ENCODE measurements around the gene PLD2.

The PLD2 gene

DNA sequence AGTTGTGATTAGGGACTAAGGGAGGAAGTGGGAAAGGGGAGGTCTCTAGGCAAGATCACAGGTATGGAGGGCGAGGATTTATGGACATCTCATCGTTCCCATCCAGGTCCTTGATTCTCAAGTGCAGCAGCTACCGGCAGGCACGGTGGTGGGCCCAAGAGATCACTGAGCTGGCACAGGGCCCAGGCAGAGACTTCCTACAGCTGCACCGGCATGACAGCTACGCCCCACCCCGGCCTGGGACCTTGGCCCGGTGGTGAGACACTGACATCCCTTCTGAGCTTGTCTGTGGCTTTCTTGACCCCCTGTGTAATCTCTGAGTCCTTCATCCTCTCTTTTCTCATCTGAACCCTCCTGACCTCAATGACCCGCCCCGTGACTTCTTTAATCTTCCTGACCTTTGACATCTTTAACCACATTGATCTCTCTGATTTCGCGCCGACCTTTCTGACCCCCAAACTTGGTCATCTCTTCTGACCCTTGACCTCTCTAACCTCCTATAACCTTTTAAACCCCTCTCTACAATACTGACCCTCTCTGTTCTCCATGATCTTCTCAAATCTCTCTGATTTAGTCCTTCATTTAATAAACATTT is 3.8 kb downstream of the PLD2 start:
- POLR2A ChIA-PET = interaction anchor here (1.2 kb wide), 1 partner anchor 21 kb away, joined by 4 read pairs; no protein-coding TSS in a partner anchor
- H3K36me3 ChIP-seq (ENCODE audit: control insufficient read depth in 2 of 2, insufficient read depth in 1 of 2, low read length in 2 of 2) = peaks cover 0 to 43% of the 10 kb centered on the region in 2 experiments; a peak in 2 of 3 replicates
- H3K4me1 ChIP-seq (ENCODE audit: control insufficient read depth, insufficient read depth, low read length) = no peaks in the 10 kb centered on the region
- no peak overlapping the region for H3K4me3 ChIP-seq (ENCODE audit: low read depth, low read length)
- CTCF ChIA-PET = interaction anchor here (0.6 to 1.2 kb wide), 2 partner anchors 18 to 21 kb away, joined by 5 to 6 read pairs; no protein-coding TSS in a partner anchor
- peak; percentile 98 for TF ChIP-seq BCL11B (tag by site-specific recombination; IDR thresholded peaks at IDR 0.05; ENCODE audit: low read depth)
- peak; percentile 96 for TF ChIP-seq BCL11A (tag by site-specific recombination; IDR thresholded peaks at IDR 0.05; ENCODE audit: low read depth)
- TF ChIP-seq ZNF404 (tag by site-specific recombination; IDR thresholded peaks at IDR 0.05) = no peak
- no peak overlapping the region for H3K27ac ChIP-seq (ENCODE audit: extremely low read depth, low read depth, low read length)
- no peaks in the 10 kb centered on the region for H3K9me3 ChIP-seq (ENCODE audit: control insufficient read depth, insufficient read depth, low read depth, low read length)

DNA sequence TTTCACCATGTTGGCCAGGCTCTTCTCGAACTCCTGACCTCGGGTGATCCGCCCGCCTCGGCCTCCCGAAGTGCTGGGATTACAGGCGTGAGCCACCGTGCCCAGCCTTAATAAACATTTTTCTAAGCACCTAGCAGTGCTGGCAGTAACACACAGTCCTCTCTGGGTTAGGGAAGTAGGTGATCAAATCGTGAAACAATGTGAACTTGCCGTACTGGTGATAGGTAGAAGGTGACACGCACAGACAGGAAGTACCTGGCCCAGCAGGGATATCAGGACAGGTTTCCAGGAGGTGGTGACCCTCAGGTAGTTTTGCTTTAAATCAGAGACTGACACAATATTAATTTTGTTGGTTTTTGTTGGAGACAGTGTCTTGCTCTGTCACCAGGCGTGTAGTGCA is 4.5 kb downstream of the PLD2 start:
- Histone ChIP-seq H3K36me3 (ENCODE audit: control insufficient read depth in 2 of 2, insufficient read depth in 1 of 2, low read length in 2 of 2) (peaks cover 0 to 49% of the 10 kb centered on the region in 2 experiments; a peak in 2 of 3 replicates), H3K9me3 (ENCODE audit: control insufficient read depth, insufficient read depth, low read depth, low read length) (no peaks in the 10 kb centered on the region), H3K4me1 (ENCODE audit: control insufficient read depth, insufficient read depth, low read length) (no peaks in the 10 kb centered on the region), H3K4me3 (ENCODE audit: low read depth, low read length) (no peak overlapping the region), H3K27ac (ENCODE audit: extremely low read depth, low read depth, low read length) (peak overlapping the region; percentile 16; the same call in 1 of the 2 replicates)
- POLR2A ChIA-PET = no interaction called here
- CTCF ChIA-PET = interaction anchor here (0.6 kb wide), 2 partner anchors 18 to 223 kb away, joined by 5 read pairs; no protein-coding TSS in a partner anchor
- TF ChIP-seq YY1 (tag by site-specific recombination; IDR thresholded peaks at IDR 0.05) = no peak
- no peak for TF ChIP-seq ZNF658 (tag by site-specific recombination; IDR thresholded peaks at IDR 0.05)
- TF ChIP-seq, protein P1, sequence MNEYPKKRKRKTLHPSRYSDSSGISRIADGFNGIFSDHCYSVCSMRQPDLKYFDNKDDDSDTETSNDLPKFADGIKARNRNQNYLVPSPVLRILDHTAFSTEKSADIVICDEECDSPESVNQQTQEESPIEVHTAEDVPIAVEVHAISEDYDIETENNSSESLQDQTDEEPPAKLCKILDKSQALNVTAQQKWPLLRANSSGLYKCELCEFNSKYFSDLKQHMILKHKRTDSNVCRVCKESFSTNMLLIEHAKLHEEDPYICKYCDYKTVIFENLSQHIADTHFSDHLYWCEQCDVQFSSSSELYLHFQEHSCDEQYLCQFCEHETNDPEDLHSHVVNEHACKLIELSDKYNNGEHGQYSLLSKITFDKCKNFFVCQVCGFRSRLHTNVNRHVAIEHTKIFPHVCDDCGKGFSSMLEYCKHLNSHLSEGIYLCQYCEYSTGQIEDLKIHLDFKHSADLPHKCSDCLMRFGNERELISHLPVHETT (tag by site-specific recombination; IDR thresholded peaks at IDR 0.05) = no peak
- no peak for TF ChIP-seq ZNF707 (tag by site-specific recombination; IDR thresholded peaks at IDR 0.05)
- no peak for TF ChIP-seq EGR2 (tag by site-specific recombination; IDR thresholded peaks at IDR 0.05; ENCODE audit: low read depth)
- TF ChIP-seq TRIM28 (IDR thresholded peaks at IDR 0.05; ENCODE audit: borderline replicate concordance, low read length) = no peak
- no peak for TF ChIP-seq ZNF785 (tag by site-specific recombination; IDR thresholded peaks at IDR 0.05)
- TF ChIP-seq ZNF26 (tag by site-specific recombination; IDR thresholded peaks at IDR 0.05) = no peak
- no peak for TF ChIP-seq ZNF830 (tag by site-specific recombination; IDR thresholded peaks at IDR 0.05; ENCODE audit: low read depth)
- no peak for TF ChIP-seq ZNF600 (tag by site-specific recombination; IDR thresholded peaks at IDR 0.05)
- TF ChIP-seq ZNF416 (tag by site-specific recombination; IDR thresholded peaks at IDR 0.05) = no peak
- TF ChIP-seq ZNF677 (tag by site-specific recombination; IDR thresholded peaks at IDR 0.05) = no peak
- TF ChIP-seq ZNF626 (tag by site-specific recombination; IDR thresholded peaks at IDR 0.05) = no peak
- TF ChIP-seq ZNF302 (tag by site-specific recombination; IDR thresholded peaks at IDR 0.05; ENCODE audit: low read depth) = no peak

GRCh38 chr17:4812690-4813089 is 5.7 kb downstream of the PLD2 start:
- TF ChIP-seq, protein P2, sequence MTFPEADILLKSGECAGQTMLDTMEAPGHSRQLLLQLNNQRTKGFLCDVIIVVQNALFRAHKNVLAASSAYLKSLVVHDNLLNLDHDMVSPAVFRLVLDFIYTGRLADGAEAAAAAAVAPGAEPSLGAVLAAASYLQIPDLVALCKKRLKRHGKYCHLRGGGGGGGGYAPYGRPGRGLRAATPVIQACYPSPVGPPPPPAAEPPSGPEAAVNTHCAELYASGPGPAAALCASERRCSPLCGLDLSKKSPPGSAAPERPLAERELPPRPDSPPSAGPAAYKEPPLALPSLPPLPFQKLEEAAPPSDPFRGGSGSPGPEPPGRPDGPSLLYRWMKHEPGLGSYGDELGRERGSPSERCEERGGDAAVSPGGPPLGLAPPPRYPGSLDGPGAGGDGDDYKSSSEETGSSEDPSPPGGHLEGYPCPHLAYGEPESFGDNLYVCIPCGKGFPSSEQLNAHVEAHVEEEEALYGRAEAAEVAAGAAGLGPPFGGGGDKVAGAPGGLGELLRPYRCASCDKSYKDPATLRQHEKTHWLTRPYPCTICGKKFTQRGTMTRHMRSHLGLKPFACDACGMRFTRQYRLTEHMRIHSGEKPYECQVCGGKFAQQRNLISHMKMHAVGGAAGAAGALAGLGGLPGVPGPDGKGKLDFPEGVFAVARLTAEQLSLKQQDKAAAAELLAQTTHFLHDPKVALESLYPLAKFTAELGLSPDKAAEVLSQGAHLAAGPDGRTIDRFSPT (tag by site-specific recombination; IDR thresholded peaks at IDR 0.05) = no peak
- peak; percentile 73 for TF ChIP-seq ZNF394 (tag by site-specific recombination; IDR thresholded peaks at IDR 0.05; ENCODE audit: borderline replicate concordance)
- H3K9me3 ChIP-seq (ENCODE audit: control insufficient read depth, insufficient read depth, low read depth, low read length) = no peaks in the 10 kb centered on the region
- no peaks in the 10 kb centered on the region for H3K4me1 ChIP-seq (ENCODE audit: control insufficient read depth, insufficient read depth, low read length)
- H3K4me3 ChIP-seq (ENCODE audit: low read depth, low read length) = no peak overlapping the region
- H3K36me3 ChIP-seq (ENCODE audit: control insufficient read depth in 2 of 2, insufficient read depth in 1 of 2, low read length in 2 of 2) = peaks cover 0 to 57% of the 10 kb centered on the region in 2 experiments; a peak in 2 of 3 replicates
- ChIA-PET POLR2A (interaction anchor here (0.7 to 2.0 kb wide), 3 partner anchors 13 to 158 kb away, joined by 3 to 9 read pairs (median 4); no protein-coding TSS in a partner anchor), CTCF (interaction anchor here (0.6 to 0.7 kb wide), 2 partner anchors 16 to 38 kb away, joined by 3 to 6 read pairs; no protein-coding TSS in a partner anchor)
- H3K27ac ChIP-seq (ENCODE audit: extremely low read depth, low read depth, low read length) = no peak overlapping the region

All from HEK293 (cell line).